H4 (cell line): ENCODE results near the gene CACNA1F. TPM values are rescaled to one million over a fixed set of nuclear protein-coding genes. Genes with fewer than 3 reads are reported as not detected.

Source experiments
- DNase-seq: peaks from one replicate; pipeline ENCODE4 v3.0.0-alpha.2; 2015; ENCODE audit warnings: low spot score
- total RNA-seq: library from RNA; depleted of rRNA; stranded (reverse); fragments of >200 nt; shearing (Covaris generic); gene quantifications from 2 replicates; pipeline ENCODE4 v1.2.3, GENCODE V29; 2014; rRNA removed

CACNA1F gene
- total RNA-seq, 1 experiment from 2014 or later = not detected

DNA sequence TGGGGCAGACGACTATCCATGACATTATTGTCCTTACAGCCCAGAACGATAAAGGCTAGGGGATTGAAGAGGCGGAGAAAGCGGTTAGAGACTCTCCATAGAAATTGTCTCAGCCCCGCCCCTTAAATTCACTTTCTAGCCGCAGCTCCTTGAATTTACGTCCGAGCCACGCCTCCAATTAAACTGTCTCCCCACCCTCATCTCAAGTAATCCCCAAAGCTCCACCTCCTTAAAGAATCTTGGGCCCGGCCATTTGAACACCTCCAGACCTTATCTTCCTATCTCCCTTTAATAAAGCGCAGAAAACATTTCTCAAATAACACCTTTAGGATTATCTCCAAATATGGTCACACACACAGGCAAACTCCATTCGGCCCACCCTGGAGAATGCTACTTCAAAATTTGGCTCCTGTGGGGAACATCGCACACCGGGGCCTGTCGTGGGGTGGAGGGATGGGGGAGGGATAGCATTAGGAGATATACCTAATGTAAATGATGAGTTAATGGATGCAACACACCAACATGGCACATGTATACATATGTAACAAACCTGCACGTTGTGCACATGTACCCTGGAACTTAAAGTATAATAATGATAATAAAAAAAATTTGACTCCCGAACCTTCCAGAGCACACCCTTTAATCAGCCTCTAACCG is 77.8 kb downstream of the CACNA1F start:
- DNase-seq = no peak

Other genes starting within 250 kb of the CACNA1F start
- 15.3 and 15.9 TPM in 2 replicates for gene GRIPAP1, start 231.1 kb downstream of the CACNA1F start, total RNA-seq
- gene TFE3, start 190.0 kb downstream of the CACNA1F start, total RNA-seq = 23.7 and 47.1 TPM in 2 replicates
- gene CCDC120, start 174.3 kb downstream of the CACNA1F start, total RNA-seq = 0.08 and 0.31 TPM in 2 replicates
- 12.5 and 18.2 TPM in 2 replicates for gene PRAF2, start 159.3 kb downstream of the CACNA1F start, total RNA-seq
- gene WDR45, start 153.5 kb downstream of the CACNA1F start, total RNA-seq = 50.0 and 57.6 TPM in 2 replicates
- gene GPKOW, start 109.6 kb downstream of the CACNA1F start, total RNA-seq = 18.1 and 24.6 TPM in 2 replicates
- gene MAGIX, start 70.6 kb downstream of the CACNA1F start, total RNA-seq = 0.48 and 2.3 TPM in 2 replicates
- 94.5 and 137 TPM in 2 replicates for gene PLP2, start 61.4 kb downstream of the CACNA1F start, total RNA-seq
- gene PRICKLE3, start 47.0 kb downstream of the CACNA1F start, total RNA-seq = 2.5 and 6.8 TPM in 2 replicates
- 0.19 TPM in 1 of 2 replicates, not detected in the other for gene SYP, start 33.1 kb downstream of the CACNA1F start, total RNA-seq
- gene CCDC22, start 2.1 kb upstream of the CACNA1F start, total RNA-seq = 9.2 and 11.3 TPM in 2 replicates
- not detected in 2 replicates for gene FOXP3, start 31.4 kb upstream of the CACNA1F start, total RNA-seq
- 8.2 and 10.5 TPM in 2 replicates for gene PPP1R3F, start 36.5 kb upstream of the CACNA1F start, total RNA-seq
- not detected in 2 replicates for gene GAGE10, start 70.3 kb upstream of the CACNA1F start, total RNA-seq
- not detected in 2 replicates for gene GAGE12J, start 88.7 kb upstream of the CACNA1F start, total RNA-seq
- gene GAGE13, start 98.2 kb upstream of the CACNA1F start, total RNA-seq = not detected in 2 replicates